ENCODE results near the gene PAIP1. TPM values are rescaled to one million over a fixed set of nuclear protein-coding genes. Genes with fewer than 3 reads are reported as not detected.
"Not testable (repeated sequence)": the region's sequence is repeated elsewhere in the genome, so short reads cannot be mapped to it uniquely, and the experiment has no call there.

Gene PAIP1
- total RNA-seq, 1 experiment from 2014 or later = 129 TPM

DNA sequence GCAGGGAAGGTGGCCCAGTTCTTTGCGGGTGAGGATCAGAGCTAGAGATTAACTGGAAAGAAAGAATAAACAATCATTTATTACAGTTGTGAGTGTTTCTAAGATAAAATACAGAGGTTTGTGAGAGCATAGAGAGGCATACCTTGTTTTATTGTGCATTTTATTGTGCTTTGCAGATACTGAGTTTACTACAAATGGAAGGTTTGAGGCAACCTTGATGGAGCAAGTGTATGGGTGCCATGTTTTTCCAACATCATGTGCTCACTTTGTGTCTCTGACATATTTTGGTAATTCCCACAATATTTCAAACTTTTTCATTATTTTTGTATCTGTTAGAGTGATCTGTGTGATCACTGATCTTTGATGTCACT lies 41.2 kb downstream of the PAIP1 start:
- DNase-seq (ENCODE audit: low read depth) = no peak

DNA sequence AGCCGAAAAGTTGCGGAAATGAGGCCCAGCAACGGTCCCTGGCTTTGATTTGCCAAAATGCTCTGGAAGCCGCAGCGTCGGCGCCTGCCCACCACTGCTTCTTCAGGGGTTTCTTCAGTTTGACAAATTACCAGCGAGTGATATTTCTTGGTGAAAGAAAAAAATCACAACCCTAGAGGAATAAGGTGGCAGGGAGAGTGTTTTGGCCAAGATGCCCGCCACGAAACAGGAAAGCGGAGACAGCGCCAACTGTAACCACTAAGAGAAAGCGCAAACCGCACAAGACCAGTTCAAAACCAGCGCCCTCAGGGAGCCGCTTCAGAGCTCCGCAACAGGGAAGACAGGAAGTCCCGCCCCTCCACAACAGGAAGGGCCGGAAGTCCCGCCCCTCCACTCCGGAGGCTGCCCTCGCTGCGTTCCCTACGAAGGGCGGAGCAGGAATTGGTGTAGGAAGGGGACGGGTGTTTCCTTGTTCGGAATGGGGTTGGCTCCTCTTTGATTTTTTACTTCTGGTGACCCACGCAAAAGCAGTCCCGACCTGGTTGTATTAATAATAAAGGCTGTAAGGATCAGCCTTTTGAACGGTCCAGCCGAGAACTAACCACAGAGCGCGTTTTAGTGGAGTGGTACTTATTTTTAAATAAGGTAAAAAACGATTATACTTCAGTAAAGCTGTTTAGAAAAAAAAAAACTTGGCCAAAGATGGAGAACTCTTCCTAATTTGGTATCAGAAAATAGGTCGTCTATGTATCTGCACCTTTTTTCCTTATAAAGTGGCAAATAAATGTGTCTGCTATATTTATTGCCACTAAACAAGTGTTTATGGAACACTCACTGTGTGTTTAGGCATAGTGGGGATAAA lies 41.8 kb downstream of the PAIP1 start, which contains the start of gene C5orf34:
TSS of gene C5orf34 (minus strand) at position 333 of the 862 bp plus-strand sequence. CDS start 5,809 bp downstream, outside the sequence.
- DNase-seq (ENCODE audit: low read depth) = peak; percentile 95

DNA sequence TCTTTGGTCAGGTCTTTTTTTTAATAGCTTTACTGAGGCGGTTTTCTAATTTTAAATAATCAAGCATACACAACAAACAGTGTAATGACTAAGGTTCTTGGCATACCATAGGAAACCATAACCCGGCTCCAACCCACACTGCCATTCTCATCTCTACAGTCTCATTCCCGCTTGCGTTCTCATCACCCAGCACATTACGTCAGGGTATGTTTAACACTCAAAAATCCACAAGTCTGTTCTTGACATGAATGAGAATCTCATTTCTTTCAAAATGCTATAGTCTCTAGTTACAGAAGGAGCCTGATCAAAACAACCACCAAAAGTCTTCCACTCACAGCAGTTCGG lies 42.4 kb downstream of the PAIP1 start:
- DNase-seq (ENCODE audit: low read depth) = peak; percentile 64

DNA sequence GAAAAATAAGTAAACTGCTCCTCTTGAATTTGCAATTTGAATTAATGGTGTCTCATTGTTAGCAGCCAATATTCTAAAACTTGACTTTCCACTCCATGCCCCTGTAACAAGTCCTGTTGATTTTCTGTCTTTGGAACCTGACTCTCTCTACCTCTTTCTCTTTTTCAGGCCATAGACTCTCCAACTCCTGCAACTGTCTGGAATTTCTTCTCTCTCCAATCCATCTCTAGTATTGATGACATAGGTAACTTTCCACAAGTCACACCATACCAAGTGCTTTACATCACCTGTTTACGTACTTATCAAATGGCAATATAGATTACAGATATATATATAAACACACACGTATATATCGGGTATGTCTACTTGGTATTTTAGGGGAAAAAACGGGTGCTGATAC lies 42.9 kb downstream of the PAIP1 start:
- DNase-seq (ENCODE audit: low read depth) = no peak

DNA sequence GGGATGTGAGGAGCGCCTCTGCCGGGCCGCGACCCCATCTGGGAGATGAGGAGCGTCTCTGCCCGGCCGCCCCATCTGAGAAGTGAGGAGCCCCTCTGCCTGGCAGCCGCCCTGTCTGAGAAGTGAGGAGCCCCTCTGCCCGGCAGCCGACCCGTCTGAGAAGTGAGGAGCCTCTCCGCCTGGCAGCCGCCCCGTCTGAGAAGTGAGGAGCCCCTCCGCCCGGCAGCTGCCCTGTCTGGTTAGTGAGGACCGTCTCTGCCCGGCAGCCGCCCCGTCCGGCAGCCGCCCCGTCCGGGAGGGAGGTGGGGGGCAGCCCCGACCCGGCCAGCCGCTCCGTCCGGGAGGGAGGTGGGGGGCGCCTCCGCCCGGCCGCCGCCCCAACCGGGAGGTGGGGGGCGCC lies 45.8 kb downstream of the PAIP1 start:
- DNase-seq (ENCODE audit: low read depth) = not testable (repeated sequence)

- DNase-seq (ENCODE audit: low read depth) = no peak
Measured at GRCh38 chr5:43498581-43498980, 58.3 kb downstream of the PAIP1 start.

GRCh38 chr5:43497311-43498104 lies 59.4 kb downstream of the PAIP1 start:
- DNase-seq (ENCODE audit: low read depth) = no peak

DNA sequence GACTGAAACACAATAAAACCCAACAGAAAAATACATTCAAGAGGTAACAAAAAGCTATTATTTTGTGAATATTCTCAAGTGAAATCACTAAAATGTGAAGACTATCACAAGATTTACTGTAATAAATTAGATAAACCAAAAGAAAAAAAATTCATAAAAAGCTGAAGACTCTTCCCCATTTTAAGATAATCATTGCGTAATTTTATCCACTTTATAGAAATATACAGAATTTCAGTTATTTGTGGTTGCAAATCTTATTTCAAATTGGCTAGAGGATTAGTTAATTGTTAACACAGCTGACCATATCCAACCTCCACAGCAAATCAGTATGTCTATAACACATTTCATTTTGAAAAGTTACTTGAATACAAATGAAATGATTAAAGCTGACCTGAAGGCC lies 65.6 kb downstream of the PAIP1 start:
- DNase-seq (ENCODE audit: low read depth) = no peak

DNA sequence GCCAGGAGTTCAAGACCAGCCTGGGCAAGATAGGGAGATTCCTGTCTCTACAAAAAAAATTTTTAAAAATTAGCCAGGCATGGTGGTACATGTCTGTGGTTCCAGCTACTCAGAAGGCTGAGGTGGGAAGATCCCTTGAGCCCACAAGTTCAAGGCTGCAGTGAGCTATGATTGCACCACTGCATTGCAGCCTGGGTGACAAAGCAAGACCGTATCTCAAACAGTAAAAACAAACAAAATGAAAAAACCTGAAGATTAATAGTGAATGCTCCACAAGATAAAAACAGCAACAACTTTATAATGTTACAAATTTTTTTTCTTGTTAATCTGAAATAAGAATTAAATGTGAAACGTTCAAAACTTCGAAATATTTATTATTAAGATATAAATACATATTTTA lies 70.5 kb downstream of the PAIP1 start:
- no peak for DNase-seq (ENCODE audit: low read depth)

DNA sequence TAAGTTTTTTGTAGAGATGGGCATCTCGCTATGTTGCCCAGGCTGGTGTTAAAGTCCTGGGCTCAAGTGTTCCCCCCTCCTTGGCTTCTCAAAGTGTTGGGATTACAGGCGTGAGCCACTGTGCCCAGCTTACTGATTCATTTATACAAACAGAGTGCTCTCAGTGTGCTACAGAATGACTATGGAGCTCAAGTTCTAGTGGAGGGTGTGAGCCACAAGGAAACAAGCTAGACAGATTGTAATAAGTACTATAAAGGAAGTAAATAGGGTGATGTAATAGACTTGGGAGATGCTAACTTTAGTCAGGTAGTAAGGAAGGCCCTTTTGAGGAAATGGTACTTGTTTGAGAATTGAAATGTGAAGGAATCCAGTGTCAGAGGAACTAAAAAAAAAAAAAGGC lies 71.5 kb downstream of the PAIP1 start:
- no peak for DNase-seq (ENCODE audit: low read depth)

DNA sequence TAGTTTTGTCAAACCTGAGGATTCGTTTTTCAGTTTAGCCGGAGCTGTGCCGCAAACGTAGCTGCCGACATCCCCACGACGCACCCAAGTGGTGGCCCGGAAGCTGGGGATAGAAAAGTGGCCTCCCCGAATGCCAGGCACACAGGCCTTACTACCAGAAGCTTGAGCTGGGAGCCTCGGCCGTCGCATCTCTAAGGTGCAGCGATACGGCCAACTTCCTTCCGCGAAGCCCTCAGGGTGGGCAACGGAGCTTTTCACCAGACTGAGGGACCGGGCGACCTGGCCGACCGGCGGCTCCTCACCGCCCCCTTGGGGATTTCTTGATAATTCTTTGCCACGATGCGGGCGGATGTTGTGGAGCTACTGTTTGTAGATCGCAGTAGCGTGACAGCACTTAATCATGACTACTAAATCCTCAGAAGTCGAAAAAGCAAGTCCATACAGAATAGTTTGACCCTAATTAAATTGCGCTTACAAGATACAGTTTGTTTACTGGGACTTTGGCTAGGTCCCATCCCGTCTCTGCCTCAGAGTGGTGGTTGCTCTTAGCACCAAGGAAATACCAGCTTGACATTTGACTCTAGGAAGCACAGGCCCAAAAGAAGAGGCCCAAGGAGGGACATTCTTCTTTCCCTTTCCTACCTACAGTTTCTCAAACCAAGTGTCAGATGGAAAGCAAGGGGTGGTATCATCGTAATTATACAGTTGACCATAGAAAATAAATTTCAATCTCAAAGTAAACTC lies 72.6 kb downstream of the PAIP1 start:
- peak; percentile 82 for DNase-seq (ENCODE audit: low read depth)

DNA sequence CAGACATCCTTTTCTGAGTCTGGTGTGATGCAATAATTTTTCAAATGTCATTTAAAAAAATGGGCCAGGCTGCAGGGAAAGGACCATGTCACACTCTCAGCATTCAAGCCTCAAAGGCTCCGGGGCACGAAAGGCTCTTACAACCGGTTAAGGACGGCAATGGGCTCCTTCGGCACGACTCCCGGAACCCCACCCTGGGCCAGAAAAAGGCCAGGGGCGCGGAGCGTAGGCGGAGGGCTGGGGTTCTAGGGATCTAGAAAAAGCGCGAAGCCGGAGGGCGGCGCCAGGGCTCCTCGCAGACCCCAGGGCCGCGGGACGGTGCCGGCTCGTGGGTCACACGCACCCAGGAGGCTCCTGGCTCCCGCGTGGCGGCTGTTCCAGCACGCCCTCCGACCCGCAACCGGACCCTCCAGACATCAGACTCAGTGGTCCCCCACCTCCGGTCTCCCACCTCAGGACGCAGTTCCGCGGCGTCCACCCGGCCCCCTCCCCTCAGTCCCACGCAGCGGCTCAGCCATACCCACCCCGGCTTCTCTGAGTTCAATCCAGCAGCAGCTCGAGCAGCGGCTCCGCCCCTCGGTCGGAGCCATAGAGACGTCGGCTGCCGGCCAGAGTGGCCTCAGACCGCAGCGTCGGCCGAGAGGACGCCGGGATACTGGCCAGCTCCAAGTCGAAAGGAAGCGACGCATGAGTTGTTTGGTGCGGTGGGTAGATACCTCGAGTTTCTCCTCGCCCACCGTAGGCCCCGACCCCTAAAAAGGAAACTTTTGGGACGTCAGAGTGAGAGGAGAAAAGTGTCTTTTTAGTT lies 73.4 kb downstream of the PAIP1 start, which contains the start of gene TMEM267:
TSS of gene TMEM267 (minus strand) at position 568 of the 808 bp plus-strand sequence. CDS start 29,896 bp downstream, outside the sequence.
- peak; percentile 91 for DNase-seq (ENCODE audit: low read depth)

DNA sequence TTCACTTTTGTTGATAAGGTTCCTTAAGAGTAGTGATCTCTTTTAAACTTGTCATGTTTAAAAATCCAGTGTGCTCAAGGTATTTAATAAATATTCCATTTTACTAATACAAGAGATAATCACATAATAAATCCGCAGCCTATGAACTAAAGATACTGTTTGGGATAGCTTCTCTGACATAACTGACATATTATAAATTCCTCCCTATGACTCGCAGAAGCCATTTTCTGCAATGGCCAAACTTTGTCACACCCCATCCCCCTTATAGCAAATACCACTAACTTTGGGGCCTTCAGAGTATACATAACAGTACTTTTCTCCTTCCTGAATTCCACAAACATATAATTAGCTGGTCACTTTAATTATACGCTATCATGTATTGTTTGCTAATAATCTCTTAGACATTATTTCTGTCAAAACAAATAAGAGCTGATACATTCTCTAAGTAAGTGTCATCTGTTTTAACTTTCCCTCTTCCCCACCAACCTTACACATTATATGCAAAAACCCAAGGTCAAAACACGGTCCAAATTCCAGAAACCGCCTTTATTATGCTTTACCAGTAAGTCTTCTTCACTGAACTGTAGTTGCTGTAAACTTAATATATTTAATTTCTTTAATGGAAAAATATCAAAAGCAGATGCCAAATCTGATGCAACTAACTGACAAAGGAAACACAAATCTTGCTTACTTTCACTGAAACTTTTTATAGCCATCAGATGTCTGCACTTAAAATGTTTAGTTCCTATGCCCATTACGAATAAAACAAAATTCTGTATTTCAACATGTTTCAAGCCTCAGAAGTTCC lies 74.2 kb downstream of the PAIP1 start:
- peak; percentile 22 for DNase-seq (ENCODE audit: low read depth)

Other genes starting within 250 kb of the PAIP1 start
- 10.3 and 17.6 TPM in 2 replicates for gene HMGCS1, start 243.7 kb downstream of the PAIP1 start, total RNA-seq (2014; rRNA removed)
- 1.5 and 4.0 TPM in 2 replicates for gene CCL28, start 144.7 kb downstream of the PAIP1 start, total RNA-seq (2014; rRNA removed)
- gene TMEM267, start 73.2 kb downstream of the PAIP1 start, total RNA-seq (2014; rRNA removed) = 13.7 and 21.1 TPM in 2 replicates
- gene C5orf34, start 41.9 kb downstream of the PAIP1 start, total RNA-seq (2014; rRNA removed) = 11.0 and 12.4 TPM in 2 replicates
- 70.3 and 92.1 TPM in 2 replicates for gene NNT, start 46.1 kb upstream of the PAIP1 start, total RNA-seq (2014; rRNA removed)

Measured in LHCN-M2 (cell line).